HL-60 (cell line): ENCODE data around the gene AKAP12.

Experiments
- CTCF ChIP-seq: IDR thresholded peaks from one replicate; pipeline ENCODE4 v1.5.1; 2011; ENCODE audit warnings: low read length, control low read depth, inconsistent platforms; ENCODE audit not compliant: insufficient read depth
- POLR2AphosphoS5 ChIP-seq: IDR thresholded peaks from 2 replicates; pipeline ENCODE4 v1.6.1; 2012; ENCODE audit warnings: low read depth
- SPI1 ChIP-seq: IDR thresholded peaks from 2 replicates; pipeline ENCODE4 v1.6.1; 2012; ENCODE audit warnings: low read depth, mild to moderate bottlenecking, borderline replicate concordance

GRCh38 chr6:151285122-151285521, 45.4 kb downstream of the AKAP12 start:
- no peak for TF ChIP-seq CTCF
- TF ChIP-seq SPI1 = no peak
- TF ChIP-seq POLR2AphosphoS5 = no peak
